Measurements from ENCODE around the gene MAD1L1.
"Not testable (repeated sequence)": the region's sequence is repeated elsewhere in the genome, so short reads cannot be mapped to it uniquely, and the experiment has no call there.

MAD1L1 gene

GRCh38 chr7:1829668-1830067 lies 403.1 kb downstream of the MAD1L1 start:
- H3K4me3 ChIP-seq (ENCODE audit: low read depth, low read length); in situ Hi-C loops (cut with HindIII; ENCODE audit: low sequenced_read_pairs); DNase-seq (ENCODE audit: low read depth, low spot score): not testable (repeated sequence)

- no peak for TF ChIP-seq CTCF (IDR thresholded peaks at IDR 0.05; ENCODE audit: low read depth, low read length)
- in situ Hi-C loops (cut with HindIII; ENCODE audit: low sequenced_read_pairs) = no loop called here
- no peak for DNase-seq (ENCODE audit: low read depth, low spot score)
- H3K4me3 ChIP-seq (ENCODE audit: low read depth, low read length) = no peak overlapping the region
Measured at GRCh38 chr7:1829111-1829510, 403.6 kb downstream of the MAD1L1 start.

- DNase-seq (ENCODE audit: low read depth, low spot score); in situ Hi-C loops (cut with HindIII; ENCODE audit: low sequenced_read_pairs); H3K4me3 ChIP-seq (ENCODE audit: low read depth, low read length): not testable (repeated sequence)
Measured at GRCh38 chr7:1828170-1828569, 404.6 kb downstream of the MAD1L1 start.

GRCh38 chr7:1827521-1827981 lies 405.2 kb downstream of the MAD1L1 start:
- H3K4me3 ChIP-seq (ENCODE audit: low read depth, low read length); DNase-seq (ENCODE audit: low read depth, low spot score); in situ Hi-C loops (cut with HindIII; ENCODE audit: low sequenced_read_pairs): not testable (repeated sequence)

GRCh38 chr7:1826931-1827330 lies 405.8 kb downstream of the MAD1L1 start:
- H3K4me3 ChIP-seq (ENCODE audit: low read depth, low read length); DNase-seq (ENCODE audit: low read depth, low spot score); in situ Hi-C loops (cut with HindIII; ENCODE audit: low sequenced_read_pairs): not testable (repeated sequence)

GRCh38 chr7:1825897-1826741 lies 406.6 kb downstream of the MAD1L1 start:
- TF ChIP-seq CTCF (IDR thresholded peaks at IDR 0.05; ENCODE audit: low read depth, low read length) = no peak
- in situ Hi-C loops (cut with HindIII; ENCODE audit: low sequenced_read_pairs) = no loop called here
- H3K4me3 ChIP-seq (ENCODE audit: low read depth, low read length) = no peak overlapping the region
- DNase-seq (ENCODE audit: low read depth, low spot score) = no peak

GRCh38 chr7:1825647-1825896 lies 407.2 kb downstream of the MAD1L1 start:
- in situ Hi-C loops (cut with HindIII; ENCODE audit: low sequenced_read_pairs); H3K4me3 ChIP-seq (ENCODE audit: low read depth, low read length); DNase-seq (ENCODE audit: low read depth, low spot score): not testable (repeated sequence)

GRCh38 chr7:1824882-1825646 lies 407.7 kb downstream of the MAD1L1 start:
- H3K4me3 ChIP-seq (ENCODE audit: low read depth, low read length); in situ Hi-C loops (cut with HindIII; ENCODE audit: low sequenced_read_pairs); DNase-seq (ENCODE audit: low read depth, low spot score): not testable (repeated sequence)

- DNase-seq (ENCODE audit: low read depth, low spot score); in situ Hi-C loops (cut with HindIII; ENCODE audit: low sequenced_read_pairs): not testable (repeated sequence)
Measured at GRCh38 chr7:1824151-1824881, 408.4 kb downstream of the MAD1L1 start.

GRCh38 chr7:1823376-1824150 lies 409.2 kb downstream of the MAD1L1 start:
- no peak for TF ChIP-seq CTCF (IDR thresholded peaks at IDR 0.05; ENCODE audit: low read depth, low read length)
- H3K4me3 ChIP-seq (ENCODE audit: low read depth, low read length) = no peak overlapping the region
- DNase-seq (ENCODE audit: low read depth, low spot score) = no peak
- in situ Hi-C loops (cut with HindIII; ENCODE audit: low sequenced_read_pairs) = no loop called here

More at GRCh38 chr7:1824151-1824881, 408.4 kb downstream of the MAD1L1 start:
- H3K4me3 ChIP-seq (ENCODE audit: low read depth, low read length) = not testable (repeated sequence)
